HEK293T (cell line): ENCODE data around the gene ENG.

Experiments
- ARNT ChIP-seq: fragments of 450-650 bp; IDR thresholded peaks from 2 replicates; pipeline ENCODE4 v1.6.1; 2017; ENCODE audit warnings: mild to moderate bottlenecking
- BHLHE40 ChIP-seq: fragments of 450-650 bp; IDR thresholded peaks from 2 replicates; pipeline ENCODE4 v1.6.1; 2016; ENCODE audit warnings: mild to moderate bottlenecking, moderate library complexity, borderline replicate concordance
- ELF4 ChIP-seq: fragments of 450-650 bp; IDR thresholded peaks from 2 replicates; pipeline ENCODE4 v1.6.1; 2017; ENCODE audit warnings: antibody characterized with exemption
- FOXA1 ChIP-seq: fragments of 450-650 bp; IDR thresholded peaks from 2 replicates; pipeline ENCODE4 v1.6.1; 2016; ENCODE audit warnings: mild to moderate bottlenecking
- FOXK2 ChIP-seq: fragments of 450-650 bp; IDR thresholded peaks from 2 replicates; pipeline ENCODE4 v1.6.1; 2016; ENCODE audit warnings: mild to moderate bottlenecking
- FOXM1 ChIP-seq: fragments of 450-650 bp; IDR thresholded peaks from 2 replicates; pipeline ENCODE4 v1.6.1; 2017; ENCODE audit warnings: mild to moderate bottlenecking, borderline replicate concordance
- HDGF ChIP-seq: fragments of 450-650 bp; IDR thresholded peaks from 2 replicates; pipeline ENCODE4 v1.6.1; 2017; ENCODE audit warnings: antibody characterized with exemption, borderline replicate concordance
- L3MBTL2 ChIP-seq: fragments of 450-650 bp; conservative IDR thresholded peaks from 2 replicates; pipeline ENCODE4 v1.6.1; 2016; ENCODE audit warnings: mild to moderate bottlenecking
- NFRKB ChIP-seq: fragments of 450-650 bp; IDR thresholded peaks from 2 replicates; pipeline ENCODE4 v1.6.1; 2016; ENCODE audit warnings: mild to moderate bottlenecking, moderate library complexity
- SP1 ChIP-seq: fragments of 450-650 bp; IDR thresholded peaks from 2 replicates; pipeline ENCODE4 v1.6.1; 2017
- SUZ12 ChIP-seq: fragments of 450-650 bp; IDR thresholded peaks from 2 replicates; pipeline ENCODE4 v1.6.1; 2016; ENCODE audit warnings: mild to moderate bottlenecking
- TARDBP ChIP-seq: fragments of 450-650 bp; IDR thresholded peaks from 2 replicates; pipeline ENCODE4 v1.6.1; 2016

- TF ChIP-seq HDGF: no peak
- TF ChIP-seq SUZ12: no peak
- no peak for TF ChIP-seq ARNT
- TF ChIP-seq L3MBTL2: no peak
- TF ChIP-seq FOXK2: no peak
- TF ChIP-seq BHLHE40: no peak
- TF ChIP-seq SP1: no peak
- TF ChIP-seq FOXM1: no peak
- TF ChIP-seq TARDBP: no peak
- no peak for TF ChIP-seq NFRKB
- no peak for TF ChIP-seq FOXA1
- TF ChIP-seq ELF4: no peak
Measured at GRCh38 chr9:127878652-127879390, 24.4 kb upstream of the ENG start.
